HFFc6 (cell line): ENCODE measurements around the gene MPEG1. TPM values are rescaled to one million over a fixed set of nuclear protein-coding genes. Genes with fewer than 3 reads are reported as not detected.

Experiments
- DNase-seq: peaks from one replicate; pipeline ENCODE4 v3.0.0-alpha.2; 2018
- H3K27ac Mint-ChIP-seq: 2 replicates; pipeline ENCODE4 v1.8.0; 2020; ENCODE audit warnings: mild to moderate bottlenecking, mixed read lengths
- H3K27me3 Mint-ChIP-seq: 2 replicates; pipeline ENCODE4 v1.8.0; 2021; ENCODE audit warnings: mild to moderate bottlenecking, moderate library complexity, mixed read lengths; ENCODE audit not compliant: insufficient read depth
- H3K36me3 Mint-ChIP-seq: 2 replicates; pipeline ENCODE4 v1.8.0; 2021; ENCODE audit warnings: low read depth, mixed read lengths
- H3K4me1 Mint-ChIP-seq: 2 replicates; pipeline ENCODE4 v1.8.0; 2020; ENCODE audit warnings: low read depth, mixed read lengths
- H3K4me3 Mint-ChIP-seq: 2 replicates; pipeline ENCODE4 v1.8.0; 2020; ENCODE audit warnings: mild to moderate bottlenecking, moderate library complexity, mixed read lengths
- H3K9me3 Mint-ChIP-seq: 2 replicates; pipeline ENCODE4 v1.8.0; 2020; ENCODE audit warnings: mild to moderate bottlenecking, mixed read lengths
- CTCF ChIP-seq: fragments of 200-600 bp; sonication (generic); IDR thresholded peaks from 2 replicates; pipeline ENCODE4 v1.5.0; 2021; ENCODE audit warnings: antibody characterized with exemption, mild to moderate bottlenecking
- total RNA-seq, 6 experiments: library from RNA; stranded (reverse); fragmentation: NEBNext Ultra II Directional; extraction: Animal tissue kit (Norgen Biotek cat#: 25700); gene quantifications; 2 replicates in 1 of 6; 3 replicates in 5 of 6; pipeline ENCODE4 v1.2.3, GENCODE V29; 2021

The MPEG1 gene
- total RNA-seq, 6 experiments from 2014 or later = not detected

DNA sequence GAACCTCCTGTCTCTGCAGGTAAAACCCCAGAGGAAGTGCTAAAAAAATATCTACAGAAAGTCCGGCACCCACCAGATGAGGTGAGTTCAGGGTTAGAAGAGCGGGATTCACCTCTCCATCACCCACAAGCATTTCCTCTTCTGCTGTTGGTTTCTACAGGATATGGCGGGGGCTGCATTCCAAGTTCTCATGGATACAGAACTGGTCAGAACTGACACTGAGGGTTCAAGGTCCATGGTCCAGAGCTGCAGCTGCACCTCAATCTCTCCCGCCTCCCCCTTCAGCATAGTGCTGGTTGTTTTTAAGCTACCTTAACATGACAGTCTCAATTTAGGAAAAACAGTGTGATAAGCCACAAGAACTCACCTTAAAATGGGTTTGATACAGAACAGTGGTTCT, 21.6 kb downstream of the MPEG1 start:
- no peak for TF ChIP-seq CTCF
- Mint-ChIP-seq H3K36me3 (peaks cover 10% of the 10 kb centered on the region), H3K4me3 (no peak overlapping the region), H3K27me3 (peaks cover 4% of the 10 kb centered on the region), H3K4me1 (peaks cover 32% of the 10 kb centered on the region), H3K27ac (no peak overlapping the region), H3K9me3 (no peaks in the 10 kb centered on the region)
- DNase-seq = no peak

DNA sequence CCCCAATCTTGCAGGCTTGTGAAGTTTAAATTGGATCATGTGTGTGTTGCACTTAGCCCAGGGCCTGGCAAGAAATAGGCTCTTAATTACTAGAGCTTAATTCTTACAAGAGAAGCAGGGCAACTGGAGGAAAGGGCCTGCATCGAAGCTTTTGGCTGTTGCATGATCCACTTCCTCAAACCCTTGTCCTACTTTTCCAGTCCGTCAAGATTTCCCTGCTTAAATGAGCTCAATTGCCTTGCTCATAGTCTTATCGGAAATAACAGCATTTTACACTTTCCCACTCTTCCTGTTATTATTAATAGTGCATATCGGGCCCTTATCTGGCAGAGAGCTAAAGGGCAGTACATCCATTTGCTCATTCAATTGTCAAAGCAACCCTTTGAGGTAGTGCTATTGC, 22.7 kb downstream of the MPEG1 start:
- Mint-ChIP-seq H3K27ac (no peak overlapping the region), H3K4me3 (no peak overlapping the region), H3K36me3 (peaks cover 4% of the 10 kb centered on the region; the same call in 1 of the 2 replicates)

GRCh38 chr11:59188954-59189353, 23.8 kb downstream of the MPEG1 start:
- peaks cover 4% of the 10 kb centered on the region; the same call in 1 of the 2 replicates for H3K36me3 Mint-ChIP-seq
- H3K4me3 Mint-ChIP-seq = no peak overlapping the region
- H3K4me1 Mint-ChIP-seq = peaks cover 38% of the 10 kb centered on the region
- no peaks in the 10 kb centered on the region for H3K9me3 Mint-ChIP-seq
- H3K27ac Mint-ChIP-seq = no peak overlapping the region
- H3K27me3 Mint-ChIP-seq = peaks cover 4% of the 10 kb centered on the region
- TF ChIP-seq CTCF = no peak
- DNase-seq = no peak

More for the DNA sequence above, 22.7 kb downstream of the MPEG1 start:
- no peak for TF ChIP-seq CTCF
- H3K27me3 Mint-ChIP-seq = peaks cover 4% of the 10 kb centered on the region
- H3K9me3 Mint-ChIP-seq = no peaks in the 10 kb centered on the region
- no peak for DNase-seq
- H3K4me1 Mint-ChIP-seq = peaks cover 38% of the 10 kb centered on the region

GRCh38 chr11:59187587-59187986, 25.1 kb downstream of the MPEG1 start:
- DNase-seq = no peak
- H3K4me3 Mint-ChIP-seq = no peak overlapping the region
- peaks cover 4% of the 10 kb centered on the region for H3K27me3 Mint-ChIP-seq
- H3K36me3 Mint-ChIP-seq = peaks cover 4% of the 10 kb centered on the region
- no peak overlapping the region for H3K27ac Mint-ChIP-seq
- peaks cover 43% of the 10 kb centered on the region for H3K4me1 Mint-ChIP-seq
- no peaks in the 10 kb centered on the region for H3K9me3 Mint-ChIP-seq
- no peak for TF ChIP-seq CTCF

DNA sequence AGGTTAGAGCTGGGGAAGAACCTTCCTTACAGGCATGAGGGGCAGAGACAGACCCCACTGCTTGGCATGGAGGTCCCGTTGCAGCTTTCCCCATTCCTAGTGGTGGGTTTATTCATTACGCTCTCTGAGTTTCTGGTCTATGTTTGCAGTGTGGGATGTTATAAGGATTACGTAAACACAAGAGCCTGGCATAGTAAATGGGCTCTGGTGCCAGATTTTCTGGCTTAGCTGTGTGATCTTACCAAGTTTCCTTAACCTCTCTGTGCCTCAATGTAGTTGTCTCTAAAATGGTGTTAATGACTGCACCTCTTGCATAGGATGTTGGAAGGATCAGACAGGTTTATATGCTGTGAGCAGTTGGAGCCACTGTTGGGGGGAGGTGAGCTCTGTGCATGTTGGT, 25.7 kb downstream of the MPEG1 start:
- Mint-ChIP-seq H3K36me3 (no peaks in the 10 kb centered on the region; the same call in none of the 2 replicates), H3K4me3 (no peak overlapping the region), H3K4me1 (peaks cover 43% of the 10 kb centered on the region), H3K9me3 (no peaks in the 10 kb centered on the region), H3K27me3 (peaks cover 4% of the 10 kb centered on the region), H3K27ac (no peak overlapping the region)
- DNase-seq = no peak
- TF ChIP-seq CTCF = no peak

DNA sequence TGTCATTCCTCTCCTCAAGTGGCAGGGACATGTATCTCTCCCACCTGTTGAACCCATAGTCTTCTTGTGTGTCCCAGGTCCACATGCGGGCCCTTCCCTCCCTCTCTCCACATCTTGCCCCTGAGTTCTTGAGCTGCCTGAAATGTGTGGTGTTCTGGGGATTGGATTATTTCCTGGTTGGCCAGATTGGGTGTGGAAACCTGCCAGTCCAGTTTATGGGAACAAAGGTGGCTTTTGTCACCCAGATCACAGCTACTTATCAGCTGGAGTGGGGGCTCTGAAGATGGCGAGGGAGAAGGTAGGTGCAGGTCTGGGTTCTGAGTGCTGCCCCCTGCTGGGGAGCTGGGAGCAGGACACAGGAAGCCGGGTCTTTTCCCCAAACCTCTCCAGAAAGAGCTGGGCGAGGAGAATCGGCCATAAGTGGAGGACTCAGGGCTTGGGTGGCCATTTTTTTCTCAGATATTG, 26.6 kb downstream of the MPEG1 start:
- H3K4me1 Mint-ChIP-seq = peaks cover 43% of the 10 kb centered on the region

More for the DNA sequence above, 26.6 kb downstream of the MPEG1 start:
- Mint-ChIP-seq H3K27ac (no peak overlapping the region), H3K36me3 (no peaks in the 10 kb centered on the region; the same call in 1 of the 2 replicates), H3K9me3 (no peaks in the 10 kb centered on the region), H3K27me3 (peaks cover 4% of the 10 kb centered on the region), H3K4me3 (no peak overlapping the region)
- peak; percentile 84 for TF ChIP-seq CTCF
- DNase-seq = no peak
